ENCODE results near the gene COBLL1. TPM values are rescaled to one million over a fixed set of nuclear protein-coding genes. Genes with fewer than 3 reads are reported as not detected.

Gene COBLL1
- total RNA-seq, 1 donor = 13.4 TPM

DNA sequence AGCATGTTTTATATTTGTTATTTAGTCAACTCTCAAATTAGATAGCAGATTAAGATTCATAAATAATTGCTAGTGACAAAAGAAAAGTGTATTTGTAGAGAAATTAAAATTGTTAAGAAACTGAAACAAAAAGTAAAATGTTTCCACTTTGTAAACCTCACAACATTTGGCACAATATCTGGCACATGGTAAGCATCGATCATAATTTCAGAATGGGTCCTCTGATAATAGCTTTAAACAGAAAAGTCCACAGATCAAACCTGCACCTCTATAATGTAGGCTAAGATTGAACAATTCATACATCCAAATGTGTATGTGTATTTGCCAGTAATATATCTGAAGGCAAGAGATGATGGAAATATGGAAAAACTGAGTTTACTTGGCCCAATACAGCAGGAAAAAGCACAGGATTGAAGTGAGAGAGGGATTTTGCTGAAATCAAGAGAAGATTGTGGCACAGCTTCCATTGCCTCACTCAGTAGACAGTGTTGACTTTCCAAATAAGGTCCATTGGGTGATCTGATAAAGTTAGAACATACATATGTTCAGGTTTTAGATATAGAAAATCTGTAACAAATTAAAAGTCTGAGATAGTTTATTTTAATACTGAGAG, 39.4 kb downstream of the COBLL1 start:
- no peak for DNase-seq (ENCODE audit: low read depth)
- no peak overlapping the region for H3K4me3 ChIP-seq (ENCODE audit: low read depth, low read length)
- TF ChIP-seq, protein P1, sequence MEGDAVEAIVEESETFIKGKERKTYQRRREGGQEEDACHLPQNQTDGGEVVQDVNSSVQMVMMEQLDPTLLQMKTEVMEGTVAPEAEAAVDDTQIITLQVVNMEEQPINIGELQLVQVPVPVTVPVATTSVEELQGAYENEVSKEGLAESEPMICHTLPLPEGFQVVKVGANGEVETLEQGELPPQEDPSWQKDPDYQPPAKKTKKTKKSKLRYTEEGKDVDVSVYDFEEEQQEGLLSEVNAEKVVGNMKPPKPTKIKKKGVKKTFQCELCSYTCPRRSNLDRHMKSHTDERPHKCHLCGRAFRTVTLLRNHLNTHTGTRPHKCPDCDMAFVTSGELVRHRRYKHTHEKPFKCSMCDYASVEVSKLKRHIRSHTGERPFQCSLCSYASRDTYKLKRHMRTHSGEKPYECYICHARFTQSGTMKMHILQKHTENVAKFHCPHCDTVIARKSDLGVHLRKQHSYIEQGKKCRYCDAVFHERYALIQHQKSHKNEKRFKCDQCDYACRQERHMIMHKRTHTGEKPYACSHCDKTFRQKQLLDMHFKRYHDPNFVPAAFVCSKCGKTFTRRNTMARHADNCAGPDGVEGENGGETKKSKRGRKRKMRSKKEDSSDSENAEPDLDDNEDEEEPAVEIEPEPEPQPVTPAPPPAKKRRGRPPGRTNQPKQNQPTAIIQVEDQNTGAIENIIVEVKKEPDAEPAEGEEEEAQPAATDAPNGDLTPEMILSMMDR (IDR thresholded peaks at IDR 0.05; ENCODE audit: insufficient read depth, low read depth, low read length) = no peak

DNA sequence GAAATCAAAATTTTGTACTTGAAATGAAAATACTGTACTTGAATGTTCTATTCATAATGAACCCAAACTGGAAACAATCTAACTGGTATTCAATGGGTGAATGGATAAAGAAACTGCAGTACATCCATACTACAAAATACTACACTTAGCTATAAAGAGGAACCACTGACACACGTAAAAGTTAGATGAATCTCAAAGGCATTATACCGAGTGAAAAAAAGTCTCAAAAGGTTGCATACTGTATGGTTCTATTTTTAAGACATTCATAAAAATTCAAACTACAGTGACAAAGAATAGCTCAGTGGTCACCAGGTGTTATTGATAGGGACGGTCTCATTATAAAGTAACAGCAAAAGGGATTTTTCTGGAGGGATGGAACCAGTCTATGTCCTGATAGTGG, 41.1 kb downstream of the COBLL1 start:
- DNase-seq (ENCODE audit: low read depth) = no peak
- TF ChIP-seq, protein P1 (IDR thresholded peaks at IDR 0.05; ENCODE audit: insufficient read depth, low read depth, low read length) = no peak
- H3K4me3 ChIP-seq (ENCODE audit: low read depth, low read length) = no peak overlapping the region

DNA sequence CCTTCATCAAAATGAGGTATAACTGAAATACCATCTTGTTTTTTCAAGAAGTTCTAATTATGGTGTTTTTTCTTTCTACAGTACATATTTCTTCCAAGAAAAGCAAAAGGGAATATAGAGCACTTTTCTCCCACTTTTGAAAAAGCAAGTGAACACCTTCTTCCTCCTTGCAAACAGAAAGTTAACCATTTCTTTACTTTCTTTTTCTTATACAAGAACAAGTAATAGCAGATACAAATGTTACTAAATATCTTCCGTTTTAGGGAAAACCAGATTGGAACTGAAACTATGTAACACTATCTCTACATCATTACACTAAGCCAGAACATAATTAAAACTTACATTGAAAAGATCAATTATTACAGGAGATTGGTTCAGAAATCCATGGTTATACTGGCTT, 44.0 kb downstream of the COBLL1 start:
- TF ChIP-seq, protein P1 (IDR thresholded peaks at IDR 0.05; ENCODE audit: insufficient read depth, low read depth, low read length) = no peak
- no peak overlapping the region for H3K4me3 ChIP-seq (ENCODE audit: low read depth, low read length)
- no peak for DNase-seq (ENCODE audit: low read depth)

DNA sequence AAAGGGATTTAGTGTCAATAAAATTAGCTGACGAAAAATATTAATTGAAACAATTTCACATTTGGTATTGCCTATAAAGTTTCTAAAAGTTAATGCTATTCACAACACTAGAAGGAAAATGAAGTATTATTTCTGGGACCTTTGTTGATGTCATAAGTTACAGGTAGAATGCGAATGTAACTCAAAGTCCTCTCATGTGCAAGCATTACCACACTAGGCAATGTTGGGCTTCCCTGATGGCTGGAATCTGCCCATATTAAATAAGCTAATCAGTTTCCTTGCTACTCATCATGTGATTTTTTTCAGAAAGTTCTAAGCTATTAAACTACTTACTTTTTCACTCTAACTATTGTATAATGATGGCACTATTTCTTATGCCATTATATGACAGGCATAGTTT, 44.6 kb downstream of the COBLL1 start:
- H3K4me3 ChIP-seq (ENCODE audit: low read depth, low read length) = no peak overlapping the region
- TF ChIP-seq, protein P1 (IDR thresholded peaks at IDR 0.05; ENCODE audit: insufficient read depth, low read depth, low read length) = no peak
- no peak for DNase-seq (ENCODE audit: low read depth)

DNA sequence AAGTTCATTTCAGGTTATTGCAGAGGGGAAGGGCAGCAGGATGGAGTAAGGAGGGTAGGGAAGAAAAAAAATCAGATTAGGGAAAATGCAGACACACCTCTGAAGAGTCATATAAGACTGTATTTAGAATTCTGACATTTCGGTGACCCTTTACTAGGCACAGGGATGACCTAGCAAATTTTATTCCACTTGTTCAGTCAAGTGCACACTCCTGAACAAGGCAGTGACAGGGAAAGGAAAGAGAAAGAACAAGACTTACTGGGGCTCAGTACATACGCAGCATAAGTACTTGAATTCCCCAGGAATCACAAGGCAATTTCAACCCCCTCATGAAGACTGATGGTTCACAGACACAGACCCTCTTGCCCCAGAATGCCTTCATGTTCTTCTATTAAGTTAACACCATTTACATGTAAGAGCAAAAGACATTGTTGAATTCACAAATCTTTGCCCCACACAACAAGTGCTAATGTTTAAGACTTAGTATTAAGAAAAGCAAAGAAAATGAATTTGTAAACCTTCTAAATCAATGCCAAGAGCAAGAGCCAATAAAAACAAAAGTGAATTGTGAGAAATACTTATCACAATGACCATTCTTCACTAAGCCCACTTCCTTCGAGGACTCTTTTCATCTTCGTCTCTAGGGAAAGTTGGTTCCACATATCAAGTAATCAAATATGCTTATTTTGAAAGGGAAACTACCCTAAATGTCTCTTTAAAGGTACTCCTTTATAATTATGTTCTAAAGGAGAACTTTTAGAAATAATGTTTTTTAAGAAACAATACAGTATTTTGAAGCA, 47.0 kb downstream of the COBLL1 start:
- H3K4me3 ChIP-seq (ENCODE audit: low read depth, low read length) = no peak overlapping the region
- TF ChIP-seq, protein P1 (IDR thresholded peaks at IDR 0.05; ENCODE audit: insufficient read depth, low read depth, low read length) = no peak
- DNase-seq (ENCODE audit: low read depth) = no peak

DNA sequence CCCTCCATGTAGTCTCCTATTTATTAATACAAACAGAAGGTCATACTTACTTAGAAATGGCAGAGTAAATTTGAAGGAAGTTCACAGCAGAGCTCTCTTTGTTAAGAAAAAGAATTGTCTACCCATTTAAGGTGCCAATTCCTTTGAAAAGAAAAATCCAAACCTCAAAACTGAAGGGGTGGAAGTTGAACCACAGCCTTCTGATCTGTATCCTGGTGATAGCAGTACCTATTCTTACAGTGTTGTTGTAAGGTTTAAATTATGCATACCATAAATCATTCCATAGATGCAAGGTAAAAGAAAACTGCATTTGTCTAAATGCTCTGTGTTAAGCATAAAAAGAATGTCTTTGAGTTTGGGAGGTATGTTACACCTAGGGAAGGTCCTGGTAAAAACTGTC, 47.6 kb downstream of the COBLL1 start:
- DNase-seq (ENCODE audit: low read depth) = no peak
- H3K4me3 ChIP-seq (ENCODE audit: low read depth, low read length) = no peak overlapping the region
- TF ChIP-seq, protein P1 (IDR thresholded peaks at IDR 0.05; ENCODE audit: insufficient read depth, low read depth, low read length) = no peak

Measured in fibroblast of villous mesenchyme (primary cell).